GM19438 (cell line): Measurements from ENCODE around the gene HNRNPU.
"Not testable (repeated sequence)": the region's sequence is repeated elsewhere in the genome, so short reads cannot be mapped to it uniquely, and the experiment has no call there.

Experiments
- ATAC-seq: cut with Tn5 transposase; IDR thresholded peaks from one replicate; pipeline ENCODE4 v1.9.1; 2021; ENCODE audit warnings: low read depth; ENCODE audit not compliant: unreplicated experiment

The HNRNPU gene

DNA sequence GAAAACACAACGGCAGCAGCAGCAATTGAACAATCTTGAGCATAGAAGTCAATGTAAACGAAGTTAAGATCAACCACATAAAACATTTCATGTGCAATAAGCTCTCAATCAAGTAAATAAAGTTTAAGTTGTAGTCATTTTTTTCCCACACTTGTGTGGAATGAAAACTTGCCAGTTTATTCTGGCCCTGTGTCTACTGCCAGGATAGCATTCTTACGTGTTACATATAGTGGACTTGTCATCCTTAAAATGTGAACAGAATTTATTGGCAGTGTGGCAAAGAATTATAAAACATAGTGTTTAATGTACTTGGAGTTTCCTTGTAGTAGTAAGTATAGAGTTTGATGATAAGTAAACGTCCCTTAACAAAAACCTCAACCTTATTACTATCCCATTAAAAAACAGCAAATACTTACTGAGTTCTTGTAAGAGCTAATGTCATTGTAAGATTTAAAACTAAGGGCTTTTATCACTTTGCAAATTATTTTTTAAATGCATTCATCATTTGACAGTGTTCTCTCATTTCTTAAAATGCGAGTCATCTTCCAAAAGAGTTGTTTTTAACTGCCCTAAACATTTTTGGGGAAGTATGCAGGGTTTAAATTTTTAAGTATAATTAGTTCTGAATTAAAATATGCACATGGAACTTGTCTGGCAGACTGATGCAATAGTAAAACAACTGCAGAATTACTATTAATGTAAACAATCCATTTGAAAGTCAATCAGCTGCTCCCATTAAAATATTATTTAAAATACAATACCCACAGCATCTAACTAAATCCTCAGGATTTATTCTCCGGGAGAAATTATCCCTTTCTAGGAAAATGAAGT lies 21.0 kb downstream of the HNRNPU start:
- no peak for ATAC-seq

DNA sequence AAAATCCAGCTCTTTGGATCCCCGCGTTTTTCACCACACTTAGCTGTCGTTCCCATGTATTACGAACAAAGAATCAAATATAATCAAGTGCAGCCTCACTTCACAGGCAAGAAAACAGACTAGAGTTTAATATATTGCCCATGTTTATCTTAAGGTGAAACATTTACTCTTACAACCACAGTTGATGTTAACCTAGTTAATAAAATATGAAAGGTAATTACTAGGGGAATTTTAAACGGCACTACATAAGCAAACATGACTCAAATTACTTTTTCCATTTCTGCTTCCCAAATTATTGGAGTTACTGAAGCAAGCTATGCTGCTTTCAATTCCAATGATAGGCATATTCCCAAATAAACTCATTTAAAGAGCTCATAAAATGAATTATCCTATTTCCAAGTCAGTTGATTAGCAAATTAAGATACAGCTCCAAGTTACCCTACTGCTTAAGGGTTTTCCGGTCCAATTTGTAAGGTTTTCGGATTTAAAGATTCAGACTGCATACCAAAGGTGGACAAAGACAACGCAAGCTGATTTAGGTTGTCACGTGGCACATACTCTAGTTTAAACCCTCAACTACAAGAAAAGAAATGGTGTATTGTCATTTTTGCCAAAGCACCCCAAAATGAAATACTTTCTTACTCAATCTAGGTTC lies 22.9 kb downstream of the HNRNPU start:
- ATAC-seq, result no peak

DNA sequence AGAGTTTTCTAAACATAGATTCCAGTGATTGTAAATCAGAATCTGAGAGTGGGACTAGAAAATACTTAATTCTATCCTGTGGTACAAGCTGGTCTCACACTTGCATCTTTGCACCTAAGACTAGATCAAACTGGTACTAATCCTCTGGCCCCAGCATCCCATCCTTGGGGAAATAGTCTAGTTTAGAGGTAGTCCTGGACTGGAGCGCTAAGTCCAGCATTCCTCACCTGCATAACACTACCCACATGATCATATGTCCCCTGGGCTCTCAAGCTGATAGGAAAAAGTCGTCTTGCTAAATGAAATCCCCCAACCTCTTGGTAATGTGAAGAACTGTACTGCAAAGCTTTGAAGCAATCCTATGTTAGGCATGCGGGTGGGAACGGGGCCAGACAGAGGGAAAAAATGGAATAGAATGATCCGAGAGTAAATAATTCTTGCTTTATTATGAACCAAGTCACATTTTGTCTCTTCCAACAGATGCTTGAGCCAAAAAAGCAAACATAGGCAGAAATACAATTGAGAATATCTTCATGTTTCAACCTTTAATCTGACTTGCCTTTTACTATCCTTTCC lies 24.0 kb downstream of the HNRNPU start:
- ATAC-seq, result no peak

DNA sequence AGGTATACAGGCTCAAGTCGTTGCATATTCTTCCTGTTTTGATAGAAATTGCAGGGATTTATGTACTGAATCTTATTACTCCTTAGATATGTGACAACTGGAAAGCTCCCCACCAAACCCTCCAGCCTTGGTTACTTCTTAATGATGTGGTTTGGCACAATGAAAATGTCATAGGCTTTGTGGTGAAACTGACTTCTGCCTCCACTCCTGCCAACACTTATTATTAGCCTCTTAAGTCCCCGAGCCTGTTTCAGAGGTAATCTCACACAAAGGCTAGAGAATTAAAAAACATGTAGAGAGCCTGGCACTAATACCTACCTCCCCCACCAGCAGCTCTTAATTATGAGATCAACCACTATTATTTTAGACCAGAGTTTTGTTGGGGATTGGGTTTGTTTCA lies 24.7 kb downstream of the HNRNPU start:
- no peak for ATAC-seq

DNA sequence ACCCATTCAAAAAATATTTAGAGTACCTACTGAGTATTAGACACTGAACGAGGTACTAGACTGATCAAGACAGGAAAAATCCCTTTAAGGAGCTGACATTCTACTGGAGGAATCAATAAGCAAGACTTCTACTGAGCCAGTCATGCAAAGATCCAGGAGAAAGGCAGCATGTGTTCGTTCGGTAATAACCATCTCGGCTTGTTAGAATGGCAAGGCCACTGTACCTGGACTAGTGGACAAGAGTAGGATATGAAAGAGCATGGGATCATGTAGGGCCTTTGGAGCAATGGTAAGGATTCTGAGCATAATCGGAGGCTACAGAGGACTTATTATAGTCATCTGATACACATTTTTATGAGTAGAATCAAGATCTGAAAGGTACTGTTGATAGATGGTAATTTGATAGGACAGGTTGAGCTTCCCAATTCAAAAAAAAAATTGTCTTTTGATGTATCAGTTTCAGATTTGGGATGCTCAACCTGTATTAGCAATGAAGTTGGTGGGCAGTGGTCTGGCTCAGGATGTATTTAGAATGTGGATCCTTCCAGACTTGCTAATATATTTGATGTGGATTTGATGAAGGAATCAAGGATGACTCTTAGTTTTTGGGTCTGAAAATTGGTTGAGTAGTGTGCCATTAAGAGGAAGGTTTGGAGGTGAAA lies 26.6 kb downstream of the HNRNPU start:
- ATAC-seq, result no peak

DNA sequence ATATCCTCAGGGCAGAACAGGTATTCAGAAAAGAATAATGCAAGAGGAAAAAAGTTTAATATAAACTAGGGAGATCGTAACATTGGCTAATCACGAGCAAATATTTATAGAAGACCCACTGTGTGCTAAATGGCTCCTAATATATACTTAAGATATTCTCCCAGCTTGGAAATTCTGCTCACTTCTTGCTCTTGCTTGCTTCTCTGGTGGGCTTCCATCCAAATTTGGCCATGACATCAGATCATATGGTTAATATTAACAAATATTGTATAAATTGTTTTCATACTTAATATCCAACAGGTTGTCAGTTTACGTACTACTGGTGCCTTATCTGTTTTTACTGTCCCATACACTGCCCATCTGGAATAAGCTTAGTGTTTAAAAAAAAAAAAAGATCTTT lies 27.8 kb downstream of the HNRNPU start:
- ATAC-seq, result no peak

DNA sequence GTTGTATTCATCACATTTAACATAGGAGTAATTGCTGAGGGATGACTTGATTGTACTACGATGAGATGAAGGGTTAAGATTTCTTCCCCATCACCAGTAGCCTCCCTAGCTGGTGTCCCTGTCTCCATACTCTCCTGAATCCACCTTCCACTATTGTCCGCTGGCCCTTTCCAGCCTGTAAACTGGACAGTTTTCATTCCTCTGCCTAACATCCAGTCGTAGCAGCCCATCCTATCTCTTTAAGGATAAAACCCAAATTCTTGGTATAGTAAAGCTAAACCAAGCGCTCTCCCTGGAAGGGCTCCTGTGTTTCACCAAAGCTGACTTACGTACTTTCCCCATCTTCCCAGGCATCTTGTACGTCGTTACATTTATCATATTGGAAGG lies 28.2 kb downstream of the HNRNPU start:
- ATAC-seq, result no peak

DNA sequence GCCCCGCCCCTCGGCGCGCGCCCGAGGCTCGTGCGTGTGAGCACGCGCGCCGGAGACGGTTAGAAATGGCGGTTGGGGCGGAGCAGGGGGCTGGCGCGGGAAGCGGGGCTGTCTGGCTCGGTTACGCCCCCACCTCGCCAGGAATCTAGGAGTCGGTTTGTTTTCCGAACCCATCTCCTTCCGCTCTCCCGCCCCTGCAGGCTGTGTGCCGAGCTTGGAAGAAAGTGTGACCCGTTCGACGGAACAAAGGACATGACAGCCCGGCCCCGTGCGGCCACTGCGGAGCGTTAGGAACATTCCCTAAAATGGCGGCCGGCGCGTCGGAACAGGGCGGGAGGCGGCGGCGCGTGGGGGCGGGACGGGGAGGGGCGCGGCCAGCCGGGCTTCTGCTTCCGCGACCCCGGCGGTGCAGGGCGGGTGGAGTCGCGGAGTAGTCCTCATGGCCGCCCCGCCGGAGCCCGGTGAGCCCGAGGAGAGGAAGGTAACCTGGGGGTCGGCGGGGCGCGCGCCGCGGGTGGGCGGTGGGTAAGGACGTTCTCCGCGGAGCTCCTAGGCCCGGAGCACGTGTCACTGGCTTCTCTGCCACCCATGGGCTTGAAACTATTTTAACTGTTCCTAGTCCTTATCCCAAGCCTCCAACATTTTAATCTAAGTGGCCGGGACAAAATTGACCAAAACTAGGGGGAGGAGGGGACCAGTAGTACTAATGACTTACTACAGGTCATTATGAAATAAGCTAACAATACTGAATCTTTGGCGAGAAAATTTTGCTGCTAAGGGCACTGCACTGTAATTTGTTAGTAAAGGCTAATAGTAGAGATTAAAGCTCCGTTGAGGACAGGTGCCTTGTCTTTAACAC lies 28.8 kb downstream of the HNRNPU start, which contains the start of gene COX20:
Gene COX20, plus strand, starts transcription at position 383 of the 859 bp plus-strand sequence. Its CDS starts 57 bp downstream, at position 440.
- ATAC-seq, result peak; percentile 56

DNA sequence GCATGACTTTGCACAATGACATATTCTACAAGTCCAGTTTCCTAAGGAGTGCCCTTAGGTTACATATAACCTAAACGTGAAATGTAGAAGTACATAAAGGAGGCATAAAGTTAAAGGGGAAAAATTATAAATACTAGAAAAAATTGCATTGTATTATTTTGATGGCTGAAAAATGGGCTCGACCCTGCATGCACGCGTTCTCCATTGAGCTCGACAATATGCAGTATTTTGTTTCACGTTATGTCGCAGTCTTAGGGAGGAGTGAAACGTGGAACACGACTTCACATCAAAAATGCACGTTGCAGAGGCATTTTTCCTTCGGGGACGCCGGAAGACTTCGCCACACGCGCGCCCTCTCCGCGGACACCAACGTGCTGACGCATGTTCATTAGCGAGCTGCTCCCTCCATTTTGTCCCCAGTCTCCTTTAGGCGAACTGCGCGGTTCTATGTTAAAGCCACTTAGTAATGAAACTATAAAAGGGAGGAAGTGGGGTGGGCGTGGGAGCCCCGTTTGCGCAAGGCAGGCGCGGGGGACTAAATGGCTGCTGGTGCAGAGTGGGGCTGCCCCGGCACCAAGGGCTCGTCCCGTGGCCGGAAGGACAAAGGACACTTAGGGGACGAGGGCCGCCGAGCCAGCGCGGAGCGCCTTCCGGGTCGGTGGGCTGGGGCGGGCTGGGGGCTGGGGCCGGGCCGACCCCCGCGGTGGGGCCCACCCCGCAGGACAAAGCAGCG lies 29.6 kb downstream of the HNRNPU start:
- peak; percentile 64 for ATAC-seq

DNA sequence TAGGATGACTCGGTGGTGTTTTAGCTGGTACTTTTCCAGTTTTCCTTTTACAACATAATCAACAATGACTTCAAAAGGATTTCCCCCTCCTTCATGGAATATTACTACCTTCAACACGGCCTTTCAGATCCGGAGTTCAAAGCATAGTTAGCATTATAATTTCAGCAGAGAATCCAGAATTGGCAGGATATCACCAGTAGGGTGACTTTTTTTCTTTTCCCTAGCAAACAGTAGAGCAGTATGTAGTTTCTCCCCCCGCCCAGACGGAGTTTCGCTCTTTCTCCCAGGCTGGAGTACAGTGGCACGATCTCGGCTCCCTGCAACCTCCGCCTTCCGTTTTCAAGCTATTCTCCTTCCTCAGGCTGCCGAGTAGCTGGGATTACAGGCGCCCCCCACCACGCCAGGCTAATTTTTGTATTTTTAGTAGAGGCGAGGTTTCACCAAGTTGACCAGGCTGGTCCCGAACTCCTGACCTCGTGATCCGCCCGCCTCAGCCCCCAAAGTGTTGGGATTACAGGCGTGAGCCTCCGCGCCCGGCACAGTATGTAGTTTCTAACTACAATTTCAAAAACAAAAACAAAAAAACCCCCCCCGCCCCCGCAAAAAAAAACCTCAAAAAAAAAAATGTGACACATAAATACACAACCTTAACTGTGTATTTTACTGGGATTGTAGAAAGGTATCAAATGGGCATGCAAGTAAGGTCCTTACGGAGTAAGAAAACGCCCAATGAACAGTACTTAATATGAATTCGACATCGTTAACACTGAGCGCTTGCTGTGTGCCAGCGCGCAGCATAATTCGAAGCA lies 30.4 kb downstream of the HNRNPU start:
- peak; percentile 15 for ATAC-seq

DNA sequence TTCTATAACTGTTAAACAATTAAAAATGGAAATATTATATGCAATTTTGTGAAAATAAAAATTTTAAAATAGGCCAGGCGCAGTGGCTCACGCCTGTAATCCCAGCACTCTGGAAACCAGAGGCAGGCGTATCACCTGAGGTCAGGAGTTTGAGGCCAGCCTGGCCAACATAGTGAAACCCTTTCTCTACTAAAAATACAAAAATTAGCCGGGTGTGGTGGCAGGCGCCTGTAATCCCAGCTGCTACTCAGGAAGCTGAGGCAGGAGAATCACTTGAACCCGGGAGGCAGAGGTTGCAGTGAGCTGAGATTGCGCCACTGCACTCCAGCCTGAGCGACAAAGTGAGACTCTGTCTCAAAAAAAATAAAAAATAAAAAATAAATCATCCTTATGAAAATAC lies 31.1 kb downstream of the HNRNPU start:
- not testable (repeated sequence) for ATAC-seq

DNA sequence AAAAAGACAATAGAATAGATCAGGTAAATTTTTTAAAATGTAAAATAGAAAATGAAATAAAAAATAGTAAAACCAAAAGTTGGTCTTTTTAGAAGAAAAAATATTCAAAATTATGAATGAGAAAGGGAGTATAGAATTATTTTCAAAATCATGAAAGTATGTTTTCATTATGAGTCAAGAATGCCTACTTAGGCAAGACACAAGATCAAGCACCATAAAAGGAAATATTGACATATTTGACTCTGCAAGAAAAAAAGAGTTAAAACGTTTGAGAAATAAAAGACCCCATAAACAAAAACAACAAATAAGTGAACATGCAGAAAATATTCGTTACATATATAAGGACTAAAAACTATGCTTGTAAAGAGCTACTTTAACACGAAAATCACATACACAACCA lies 33.7 kb downstream of the HNRNPU start:
- ATAC-seq, result no peak

DNA sequence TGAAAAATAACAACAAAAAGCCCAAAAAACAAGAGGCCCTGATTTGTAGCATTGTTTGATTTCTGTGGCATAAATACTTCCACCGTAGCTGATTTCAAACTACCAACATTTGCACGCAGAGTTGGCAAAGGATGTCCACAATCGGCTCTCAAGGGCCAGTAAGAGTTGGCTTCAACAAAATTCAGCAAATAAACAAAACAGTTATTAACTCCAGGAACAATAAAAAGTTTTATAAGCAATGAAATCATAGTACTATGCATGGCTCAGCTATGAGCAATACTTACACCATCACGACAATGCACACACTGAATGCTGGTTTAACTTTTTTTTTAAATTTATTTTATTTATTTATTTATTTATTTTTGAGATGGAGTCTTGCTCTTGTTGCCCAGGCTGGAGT lies 37.6 kb downstream of the HNRNPU start:
- ATAC-seq, result no peak

DNA sequence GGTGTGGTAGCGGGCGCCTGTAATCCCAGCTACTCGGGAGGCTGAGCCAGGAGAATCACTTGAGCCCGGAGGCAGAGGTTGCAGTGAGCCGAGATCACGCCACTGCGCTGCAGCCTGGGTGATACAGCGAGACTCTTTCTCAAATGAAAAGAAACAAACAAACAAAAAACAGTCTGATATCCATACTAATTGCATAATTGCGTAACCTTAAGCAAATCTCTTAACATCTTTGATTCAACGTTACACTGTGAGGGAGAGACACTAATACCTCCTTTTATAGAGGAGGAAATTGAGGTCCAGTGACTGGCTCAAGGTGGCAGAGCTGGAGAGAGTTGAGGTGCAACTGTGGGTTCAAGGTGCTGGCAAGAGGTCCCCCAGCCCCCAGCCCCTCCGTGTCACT lies 41.5 kb downstream of the HNRNPU start:
- no peak for ATAC-seq

DNA sequence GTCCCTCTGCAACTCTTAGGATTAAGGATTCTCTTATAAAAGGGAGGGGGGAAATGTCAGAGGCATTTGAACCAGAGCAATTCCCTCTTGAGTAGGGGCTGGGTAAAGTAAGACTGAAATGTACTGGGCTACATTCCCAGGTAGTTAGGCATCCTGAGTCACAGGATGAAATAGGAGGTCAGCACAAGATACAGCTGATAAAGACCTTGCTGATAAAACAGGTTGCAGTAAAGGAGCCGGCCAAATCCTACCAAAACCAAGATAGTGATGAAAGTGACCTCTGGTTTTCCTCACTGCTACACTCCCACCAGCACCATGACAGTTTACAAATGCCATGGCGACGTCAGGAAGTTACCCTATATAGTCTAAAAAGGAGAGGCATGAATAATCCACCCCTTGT lies 43.2 kb downstream of the HNRNPU start:
- no peak for ATAC-seq

DNA sequence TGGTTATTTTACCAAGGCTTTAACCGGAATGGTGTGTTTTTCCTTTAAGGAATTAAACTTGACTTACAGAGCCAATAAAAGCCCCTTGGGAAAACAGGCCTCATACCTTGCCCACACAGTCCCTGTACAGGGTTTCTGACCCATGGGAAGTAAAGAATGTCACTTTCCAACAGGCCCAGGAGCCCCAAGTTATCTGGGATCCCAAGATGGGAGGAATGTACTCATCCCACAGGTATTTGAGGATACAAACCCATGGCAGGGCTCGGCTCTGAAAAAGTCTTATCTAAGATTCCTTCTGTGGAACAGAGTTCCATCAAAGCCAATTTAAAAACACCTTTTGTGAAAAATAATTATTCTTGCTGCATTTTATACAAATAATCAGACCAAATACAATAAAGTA lies 44.2 kb downstream of the HNRNPU start:
- ATAC-seq, result no peak

DNA sequence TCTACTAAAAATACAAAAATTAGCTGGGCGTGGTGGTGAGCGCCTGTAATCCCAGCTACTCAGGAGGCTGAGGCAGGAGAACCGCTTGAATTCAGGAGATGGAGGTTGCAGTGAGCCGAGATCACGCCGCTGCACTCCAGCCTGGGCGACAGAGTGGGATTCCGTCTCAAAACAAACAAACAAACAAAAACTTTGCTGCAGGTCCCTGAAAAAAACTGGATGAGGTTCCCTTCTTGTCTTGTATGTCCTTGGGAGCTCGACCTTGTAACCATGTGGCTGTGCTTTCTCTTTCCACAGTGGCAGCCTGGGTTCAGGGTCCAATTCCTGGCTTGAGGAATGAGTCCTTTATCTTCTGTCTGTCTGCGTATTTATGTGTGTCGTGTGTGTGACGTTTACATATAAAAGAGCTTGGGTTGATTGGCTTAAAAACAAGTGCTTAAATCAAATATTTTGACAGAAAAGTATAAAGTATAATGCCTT lies 46.9 kb downstream of the HNRNPU start:
- no peak for ATAC-seq

DNA sequence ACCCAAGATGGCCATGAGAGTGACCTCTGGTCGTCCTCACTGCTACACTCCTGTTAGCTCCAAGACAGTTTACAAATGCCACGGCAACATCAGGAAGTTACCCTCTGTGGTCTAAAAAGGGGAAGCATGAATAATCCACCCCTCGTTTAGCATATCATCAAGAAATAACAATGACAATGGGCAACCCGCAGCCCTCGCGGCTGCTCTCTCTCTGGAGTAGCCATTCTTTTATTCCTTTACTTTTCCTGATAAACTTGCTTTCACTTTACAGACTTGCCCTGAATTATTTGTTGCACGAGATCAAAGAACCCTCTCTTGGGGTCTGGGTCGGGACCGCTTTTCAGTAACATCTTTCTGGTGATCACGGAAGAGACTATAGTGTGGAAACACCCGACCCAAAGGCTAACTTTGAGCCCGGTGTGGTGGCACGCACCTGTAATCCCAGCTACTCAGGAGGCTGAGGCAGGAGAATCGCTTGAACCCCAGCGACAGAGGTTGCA lies 48.7 kb downstream of the HNRNPU start:
- ATAC-seq, result no peak
